ENCODE data around the gene EFHD1.
"Not testable (repeated sequence)": the region's sequence is repeated elsewhere in the genome, so short reads cannot be mapped to it uniquely, and the experiment has no call there.

EFHD1 gene

DNA sequence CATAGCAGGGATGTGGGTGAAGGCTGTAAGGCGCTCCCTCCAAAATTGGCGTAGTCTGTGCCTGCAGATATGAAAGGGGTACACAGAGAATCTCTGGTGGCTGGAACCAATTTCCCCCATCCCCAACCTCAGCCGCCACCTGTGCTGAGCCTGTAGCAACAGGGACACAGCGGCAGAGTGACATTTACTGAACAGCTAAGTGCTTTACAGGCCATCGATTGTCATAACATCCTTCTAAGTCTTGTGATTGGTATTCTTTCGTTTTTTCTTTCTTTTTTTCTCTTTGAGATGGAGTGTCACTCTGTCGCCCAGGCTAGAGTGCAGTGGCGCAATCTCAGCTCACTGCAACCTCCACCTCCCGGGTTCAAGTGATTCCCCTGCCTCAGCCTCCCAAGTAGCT lies 12.2 kb upstream of the EFHD1 start:
- Histone ChIP-seq H3K9ac (ENCODE audit: low read length in 2 of 2) (no peak overlapping the region), H3K27ac (ENCODE audit: low read length) (no peak overlapping the region), H3K4me1 (ENCODE audit: control insufficient read depth, insufficient read depth, low read length) (no peaks in the 10 kb centered on the region), H3K4me3 (ENCODE audit: low read length in 2 of 2) (no peak overlapping the region), H3K9me3 (ENCODE audit: control insufficient read depth in 2 of 2, low read length in 2 of 2) (no peaks in the 10 kb centered on the region), H3K27me3 (ENCODE audit: control insufficient read depth in 1 of 2, insufficient read depth in 2 of 2, low read length in 2 of 2) (peaks cover 0 to 4% of the 10 kb centered on the region in 2 donors), H3K36me3 (ENCODE audit: control insufficient read depth in 2 of 2, insufficient read depth in 2 of 2, low read length in 2 of 2) (no peaks in the 10 kb centered on the region)

DNA sequence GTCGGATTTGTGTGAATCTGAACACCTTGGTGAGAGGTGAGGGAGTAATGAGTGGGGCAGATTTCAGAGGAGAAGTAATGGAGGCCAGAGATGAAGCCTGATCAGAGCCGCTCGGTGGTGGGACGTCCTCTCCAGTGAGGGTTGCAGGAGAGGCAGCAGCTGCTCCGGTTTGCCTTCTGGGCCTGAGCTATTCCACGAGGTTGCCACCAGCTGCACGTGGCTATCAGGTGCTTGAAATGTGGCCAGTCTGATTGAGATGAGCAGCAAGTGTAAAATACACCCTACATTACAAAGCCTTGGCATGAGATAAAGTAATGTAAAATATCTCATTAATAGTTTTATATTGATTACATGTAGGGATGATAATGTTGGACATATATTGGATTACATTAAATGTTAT lies 10.8 kb upstream of the EFHD1 start:
- H3K9me3 ChIP-seq (ENCODE audit: control insufficient read depth in 2 of 2, low read length in 2 of 2) = no peaks in the 10 kb centered on the region
- H3K4me1 ChIP-seq (ENCODE audit: control insufficient read depth, insufficient read depth, low read length) = no peaks in the 10 kb centered on the region
- H3K4me3 ChIP-seq (ENCODE audit: low read length in 2 of 2) = no peak overlapping the region
- no peak overlapping the region for H3K27ac ChIP-seq (ENCODE audit: low read length)
- H3K27me3 ChIP-seq (ENCODE audit: control insufficient read depth in 1 of 2, insufficient read depth in 2 of 2, low read length in 2 of 2) = peaks cover 0 to 4% of the 10 kb centered on the region in 2 donors
- H3K9ac ChIP-seq (ENCODE audit: low read length in 2 of 2) = no peak overlapping the region
- H3K36me3 ChIP-seq (ENCODE audit: control insufficient read depth in 2 of 2, insufficient read depth in 2 of 2, low read length in 2 of 2) = no peaks in the 10 kb centered on the region

DNA sequence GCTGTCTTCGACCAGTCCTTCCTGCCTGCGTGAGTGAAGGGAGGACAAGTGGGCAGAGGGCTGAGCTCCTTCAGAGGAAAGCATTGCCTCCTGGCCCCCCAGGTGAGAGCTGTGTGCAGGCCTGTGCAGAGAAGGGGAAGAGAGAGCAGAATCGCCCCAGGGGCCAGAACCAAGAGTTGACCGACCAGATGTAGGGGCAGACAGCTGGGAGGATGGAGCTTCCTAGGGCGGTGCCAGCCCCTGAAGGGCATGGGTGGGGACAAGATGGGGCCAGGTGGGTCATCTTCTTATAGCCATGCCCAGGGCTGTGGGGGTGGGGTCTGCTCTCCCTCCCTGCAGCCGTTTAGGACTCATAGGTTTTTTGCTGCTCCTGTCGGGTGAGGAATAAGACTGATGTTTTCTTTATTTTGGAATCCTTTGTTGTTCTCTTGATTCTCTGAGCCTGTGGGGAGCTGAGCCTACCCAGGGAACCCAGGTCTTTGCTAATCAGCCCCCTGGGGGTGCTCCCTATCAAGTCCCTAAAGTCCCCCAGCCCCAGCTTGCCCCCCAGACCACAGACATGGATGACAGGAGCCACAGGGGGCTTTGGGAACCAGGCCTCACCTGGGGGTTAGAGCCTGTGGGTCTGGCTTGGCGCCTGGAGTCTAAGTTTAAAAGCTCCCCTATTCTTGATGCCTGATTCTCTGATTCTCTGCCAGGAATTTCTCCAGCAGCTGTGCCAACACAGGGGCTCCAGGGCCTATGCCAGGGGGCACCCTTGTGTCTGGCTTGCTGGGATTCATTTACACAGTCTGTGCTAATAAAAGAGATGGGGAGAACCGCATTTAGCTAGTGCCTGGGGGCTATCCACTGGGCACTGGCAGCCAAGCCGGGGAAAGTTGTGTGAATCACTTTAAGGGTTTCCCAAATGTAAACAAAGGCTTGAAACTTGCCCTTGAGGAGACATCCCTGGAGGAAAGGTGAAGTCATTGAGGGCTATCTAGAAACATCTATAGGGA lies 9.3 kb upstream of the EFHD1 start:
- no peak overlapping the region for H3K9ac ChIP-seq (ENCODE audit: low read length in 2 of 2)
- H3K9me3 ChIP-seq (ENCODE audit: control insufficient read depth in 2 of 2, low read length in 2 of 2) = no peaks in the 10 kb centered on the region
- no peak overlapping the region for H3K27ac ChIP-seq (ENCODE audit: low read length)
- H3K36me3 ChIP-seq (ENCODE audit: control insufficient read depth in 2 of 2, insufficient read depth in 2 of 2, low read length in 2 of 2) = no peaks in the 10 kb centered on the region
- peaks cover 0 to 6% of the 10 kb centered on the region in 2 donors for H3K27me3 ChIP-seq (ENCODE audit: control insufficient read depth in 1 of 2, insufficient read depth in 2 of 2, low read length in 2 of 2)
- H3K4me3 ChIP-seq (ENCODE audit: low read length in 2 of 2) = no peak overlapping the region
- no peaks in the 10 kb centered on the region for H3K4me1 ChIP-seq (ENCODE audit: control insufficient read depth, insufficient read depth, low read length)

DNA sequence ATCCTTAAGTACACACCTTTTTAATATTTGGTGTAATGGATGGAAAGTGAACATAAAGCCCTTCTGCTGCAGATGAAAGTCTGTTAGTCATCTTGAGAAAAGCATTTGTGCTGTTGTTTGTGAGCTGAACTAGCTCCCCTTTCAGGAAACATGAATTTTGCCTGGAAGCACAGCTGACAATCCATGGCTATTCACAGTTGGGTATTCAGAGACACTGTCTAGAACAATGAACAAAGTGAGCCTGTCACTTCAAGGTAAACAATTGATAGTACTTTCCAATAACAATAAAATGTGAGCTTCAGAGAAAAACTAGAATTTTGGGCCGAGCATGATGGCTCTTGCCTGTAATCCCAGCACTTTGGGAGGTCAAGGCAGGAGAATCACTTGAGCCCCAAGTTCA lies 6.8 kb upstream of the EFHD1 start:
- no peaks in the 10 kb centered on the region for H3K4me1 ChIP-seq (ENCODE audit: control insufficient read depth, insufficient read depth, low read length)
- no peak overlapping the region for H3K27ac ChIP-seq (ENCODE audit: low read length)
- H3K9ac ChIP-seq (ENCODE audit: low read length in 2 of 2) = no peak overlapping the region
- H3K4me3 ChIP-seq (ENCODE audit: low read length in 2 of 2) = no peak overlapping the region
- H3K27me3 ChIP-seq (ENCODE audit: control insufficient read depth in 1 of 2, insufficient read depth in 2 of 2, low read length in 2 of 2) = peaks cover 0 to 8% of the 10 kb centered on the region in 2 donors
- H3K9me3 ChIP-seq (ENCODE audit: control insufficient read depth in 2 of 2, low read length in 2 of 2) = no peaks in the 10 kb centered on the region
- H3K36me3 ChIP-seq (ENCODE audit: control insufficient read depth in 2 of 2, insufficient read depth in 2 of 2, low read length in 2 of 2) = no peaks in the 10 kb centered on the region

DNA sequence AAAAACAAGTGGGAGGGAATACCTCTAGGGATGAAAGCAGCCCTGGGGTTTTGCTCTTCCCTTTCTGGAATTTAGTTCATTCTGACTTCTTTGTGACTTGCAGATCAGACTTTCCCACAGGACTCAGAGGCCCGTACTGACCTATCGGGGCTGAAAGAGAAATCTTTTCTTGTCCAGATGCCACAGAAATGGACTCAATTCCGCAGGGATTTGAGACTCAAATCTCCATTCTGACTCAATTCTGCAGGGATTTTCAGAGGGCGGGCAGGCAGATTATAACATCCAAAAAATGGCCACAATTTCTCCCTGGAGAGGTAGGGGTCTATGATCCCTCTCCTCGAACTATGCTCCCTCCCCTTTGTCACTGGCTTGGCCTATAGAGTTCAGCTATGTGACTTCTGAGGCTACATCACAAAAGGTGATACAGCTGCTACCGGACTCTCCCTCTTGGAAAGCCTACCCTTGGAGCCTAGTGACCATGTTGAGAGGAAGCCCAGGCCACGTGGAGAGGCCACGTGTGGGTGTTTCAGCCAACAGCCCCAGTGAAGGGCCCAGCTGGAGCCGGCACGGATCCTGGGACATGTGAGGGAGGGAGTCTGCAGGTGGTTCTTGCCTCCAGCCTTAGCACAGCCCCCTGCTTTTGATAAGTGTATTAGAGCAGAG lies 4.8 kb upstream of the EFHD1 start:
- H3K27me3 ChIP-seq (ENCODE audit: control insufficient read depth in 1 of 2, insufficient read depth in 2 of 2, low read length in 2 of 2) = peaks cover 15 to 17% of the 10 kb centered on the region in 2 donors
- no peak overlapping the region for H3K9ac ChIP-seq (ENCODE audit: low read length in 2 of 2)
- no peaks in the 10 kb centered on the region for H3K36me3 ChIP-seq (ENCODE audit: control insufficient read depth in 2 of 2, insufficient read depth in 2 of 2, low read length in 2 of 2)
- no peaks in the 10 kb centered on the region for H3K9me3 ChIP-seq (ENCODE audit: control insufficient read depth in 2 of 2, low read length in 2 of 2)
- H3K4me1 ChIP-seq (ENCODE audit: control insufficient read depth, insufficient read depth, low read length) = peaks cover 11% of the 10 kb centered on the region
- H3K4me3 ChIP-seq (ENCODE audit: low read length in 2 of 2) = no peak overlapping the region
- no peak overlapping the region for H3K27ac ChIP-seq (ENCODE audit: low read length)

DNA sequence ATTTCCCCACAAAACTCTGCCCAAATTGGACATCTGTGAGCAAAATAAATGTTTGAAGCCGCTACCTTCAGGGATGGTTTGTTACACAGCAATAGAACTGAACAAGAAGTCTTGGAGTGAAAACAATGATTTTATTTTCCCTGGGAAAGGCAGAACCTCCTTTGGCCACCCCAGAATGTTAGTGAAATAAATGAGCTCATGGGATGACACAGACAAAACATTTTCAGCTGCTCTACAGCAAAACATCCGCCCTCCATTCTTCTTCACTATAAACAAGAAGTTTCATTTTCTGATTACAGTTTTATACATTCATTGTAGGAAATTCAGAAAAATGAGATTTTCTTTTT lies 4.3 kb upstream of the EFHD1 start:
- no peak overlapping the region for H3K9ac ChIP-seq (ENCODE audit: low read length in 2 of 2)
- peaks cover 15% of the 10 kb centered on the region for H3K4me1 ChIP-seq (ENCODE audit: control insufficient read depth, insufficient read depth, low read length)
- no peak overlapping the region for H3K27ac ChIP-seq (ENCODE audit: low read length)
- H3K9me3 ChIP-seq (ENCODE audit: control insufficient read depth in 2 of 2, low read length in 2 of 2) = no peaks in the 10 kb centered on the region
- no peak overlapping the region for H3K4me3 ChIP-seq (ENCODE audit: low read length in 2 of 2)
- no peaks in the 10 kb centered on the region for H3K36me3 ChIP-seq (ENCODE audit: control insufficient read depth in 2 of 2, insufficient read depth in 2 of 2, low read length in 2 of 2)
- peaks cover 17 to 22% of the 10 kb centered on the region in 2 donors for H3K27me3 ChIP-seq (ENCODE audit: control insufficient read depth in 1 of 2, insufficient read depth in 2 of 2, low read length in 2 of 2)

DNA sequence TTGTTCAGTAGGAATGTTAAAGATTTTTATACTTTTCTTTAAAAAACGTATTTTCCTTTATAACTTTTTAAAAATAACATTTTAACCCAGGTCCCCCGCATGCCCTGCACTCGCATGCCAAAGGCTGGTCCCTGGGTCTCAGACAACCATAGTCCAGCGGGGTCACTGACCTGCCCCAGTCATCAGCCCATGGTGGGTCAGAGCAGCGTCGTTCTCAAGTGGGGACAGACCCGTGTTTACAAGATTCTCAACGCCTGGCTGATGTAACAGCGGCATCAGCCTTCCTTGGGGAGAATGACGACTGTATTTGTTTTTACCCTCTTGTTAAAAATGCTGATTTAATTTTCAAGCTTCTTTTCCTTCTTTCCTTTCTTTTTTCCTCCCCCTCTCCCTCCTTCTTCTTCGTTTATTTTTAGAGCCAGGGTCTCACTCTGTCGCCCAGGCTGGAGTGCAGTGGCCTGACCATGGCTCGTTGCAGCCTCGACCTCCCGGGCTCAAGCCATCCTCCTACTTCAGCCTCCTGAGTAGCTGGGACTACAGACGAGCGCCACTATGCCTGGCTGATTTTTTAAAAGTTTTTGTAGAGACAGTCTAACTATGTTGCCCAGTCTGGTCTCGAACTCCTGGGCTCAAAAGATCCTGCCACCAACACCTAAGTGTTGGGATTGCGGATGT lies 1.0 kb upstream of the EFHD1 start:
- Histone ChIP-seq H3K27ac (ENCODE audit: low read length) (peak overlapping the region; percentile 31), H3K27me3 (ENCODE audit: control insufficient read depth in 1 of 2, insufficient read depth in 2 of 2, low read length in 2 of 2) (peaks cover 22 to 33% of the 10 kb centered on the region in 2 donors), H3K4me1 (ENCODE audit: control insufficient read depth, insufficient read depth, low read length) (peaks cover 15% of the 10 kb centered on the region), H3K36me3 (ENCODE audit: control insufficient read depth in 2 of 2, insufficient read depth in 2 of 2, low read length in 2 of 2) (no peaks in the 10 kb centered on the region), H3K9ac (ENCODE audit: low read length in 2 of 2) (peak overlapping the region; percentile 13 to 33), H3K9me3 (ENCODE audit: control insufficient read depth in 2 of 2, low read length in 2 of 2) (no peaks in the 10 kb centered on the region), H3K4me3 (ENCODE audit: low read length in 2 of 2) (peak overlapping the region in 1 of 2 donors; percentile 72)

DNA sequence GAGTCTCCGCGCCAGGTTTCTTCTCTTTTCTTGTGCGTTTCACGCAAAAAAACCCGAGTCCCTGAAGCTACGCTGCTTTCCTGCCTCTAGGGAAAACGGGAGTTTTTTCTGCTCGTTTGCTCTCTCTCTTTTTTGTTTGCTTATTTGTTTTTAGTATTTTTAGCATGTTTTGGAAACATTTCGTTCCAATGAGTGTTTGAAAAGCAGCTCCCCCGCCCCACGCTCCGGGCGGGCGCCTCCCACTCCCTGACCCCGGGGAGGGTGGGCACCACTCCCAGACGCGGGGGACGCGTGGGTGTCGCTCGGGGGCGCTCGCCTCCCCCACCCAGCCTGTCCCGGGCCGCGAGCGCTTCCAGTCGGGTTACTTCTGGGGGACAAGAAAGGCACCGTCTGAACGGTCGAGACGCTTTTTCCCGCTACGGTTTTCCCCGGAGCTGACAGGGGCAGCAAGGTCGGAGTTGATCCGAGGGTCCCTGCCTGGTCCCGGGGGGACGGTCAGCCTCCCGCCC lies 446 bp upstream of the EFHD1 start:
- H3K27ac ChIP-seq (ENCODE audit: low read length) = peak overlapping the region; percentile 31
- peak overlapping the region; percentile 13 to 33 for H3K9ac ChIP-seq (ENCODE audit: low read length in 2 of 2)
- H3K9me3 ChIP-seq (ENCODE audit: control insufficient read depth in 2 of 2, low read length in 2 of 2) = no peaks in the 10 kb centered on the region
- peaks cover 15% of the 10 kb centered on the region for H3K4me1 ChIP-seq (ENCODE audit: control insufficient read depth, insufficient read depth, low read length)
- H3K4me3 ChIP-seq (ENCODE audit: low read length in 2 of 2) = peak overlapping the region; percentile 62 to 72
- H3K36me3 ChIP-seq (ENCODE audit: control insufficient read depth in 2 of 2, insufficient read depth in 2 of 2, low read length in 2 of 2) = no peaks in the 10 kb centered on the region
- H3K27me3 ChIP-seq (ENCODE audit: control insufficient read depth in 1 of 2, insufficient read depth in 2 of 2, low read length in 2 of 2) = peaks cover 22 to 33% of the 10 kb centered on the region in 2 donors

DNA sequence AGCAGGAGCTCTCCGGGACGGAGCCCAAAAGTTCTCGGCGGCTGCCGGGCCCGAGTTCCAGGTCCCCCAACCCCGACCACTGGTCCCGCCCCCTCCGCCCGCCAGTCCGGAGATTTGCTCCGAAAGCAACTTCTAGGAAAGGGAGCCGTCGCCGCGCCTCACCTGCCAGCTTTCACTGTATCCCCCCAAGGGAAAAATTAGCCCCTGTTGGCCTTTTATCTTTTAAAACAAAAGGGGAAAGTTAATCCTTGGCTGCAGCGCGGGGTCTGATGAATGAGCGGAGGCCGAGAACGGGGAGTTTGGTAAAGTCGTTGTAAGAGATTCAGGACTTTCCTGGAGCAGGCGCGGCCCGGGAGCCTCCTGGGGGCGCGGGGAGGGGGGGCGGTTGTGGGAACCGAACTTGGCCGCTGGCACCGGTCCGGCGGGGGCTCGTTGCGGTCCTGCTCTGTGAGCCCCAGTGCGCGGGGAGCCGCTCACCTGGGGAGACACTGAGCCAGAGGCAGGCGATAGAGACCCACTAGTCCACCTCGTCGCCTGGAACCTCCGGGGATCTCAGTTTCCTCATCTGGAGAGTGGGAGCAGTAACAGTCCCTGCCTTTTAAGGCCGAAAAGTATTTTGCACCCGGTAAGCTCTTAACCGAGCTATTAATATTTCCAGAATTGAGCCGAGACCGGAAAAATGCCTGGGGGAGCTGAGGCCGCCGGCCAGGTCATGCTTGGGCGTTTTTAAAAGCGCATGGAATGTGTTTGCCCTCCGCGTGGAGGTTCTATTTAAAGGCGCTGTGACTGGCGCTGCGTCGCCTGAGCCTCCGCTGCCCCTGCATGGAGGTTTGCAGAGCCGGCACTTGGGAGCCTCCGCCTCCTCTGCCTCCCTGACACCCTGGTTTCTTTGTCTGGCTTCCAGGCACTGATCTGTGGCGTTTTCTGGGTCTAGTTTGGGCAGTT lies 1.1 kb downstream of the EFHD1 start:
- peaks cover 20 to 33% of the 10 kb centered on the region in 2 donors for H3K27me3 ChIP-seq (ENCODE audit: control insufficient read depth in 1 of 2, insufficient read depth in 2 of 2, low read length in 2 of 2)
- peak overlapping the region; percentile 62 to 72 for H3K4me3 ChIP-seq (ENCODE audit: low read length in 2 of 2)
- H3K9me3 ChIP-seq (ENCODE audit: control insufficient read depth in 2 of 2, low read length in 2 of 2) = no peaks in the 10 kb centered on the region
- H3K36me3 ChIP-seq (ENCODE audit: control insufficient read depth in 2 of 2, insufficient read depth in 2 of 2, low read length in 2 of 2) = no peaks in the 10 kb centered on the region
- H3K27ac ChIP-seq (ENCODE audit: low read length) = no peak overlapping the region
- H3K9ac ChIP-seq (ENCODE audit: low read length in 2 of 2) = no peak overlapping the region
- H3K4me1 ChIP-seq (ENCODE audit: control insufficient read depth, insufficient read depth, low read length) = peaks cover 15% of the 10 kb centered on the region

DNA sequence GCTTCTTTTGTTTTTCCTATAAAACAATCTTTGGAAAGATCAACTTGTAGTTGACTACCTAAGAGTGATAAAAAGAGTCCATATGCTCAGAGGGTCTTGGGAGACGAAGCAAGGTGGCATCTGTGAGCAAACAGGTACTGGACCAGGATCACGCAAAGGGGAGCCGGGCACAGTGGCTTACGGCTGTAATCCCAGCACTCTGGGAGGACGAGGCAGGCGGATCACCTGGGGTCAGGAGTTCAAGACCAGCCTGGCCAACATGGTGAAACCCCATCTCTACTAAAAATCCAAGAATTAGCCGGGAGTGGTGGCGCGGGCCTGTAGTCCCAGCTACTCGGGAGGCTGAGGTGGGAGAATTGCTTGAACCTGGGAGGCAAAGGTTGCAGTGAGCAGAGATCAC lies 2.0 kb downstream of the EFHD1 start:
- not testable (repeated sequence) for H3K36me3 ChIP-seq (ENCODE audit: control insufficient read depth in 2 of 2, insufficient read depth in 2 of 2, low read length in 2 of 2); H3K4me3 ChIP-seq (ENCODE audit: low read length in 2 of 2); H3K9me3 ChIP-seq (ENCODE audit: control insufficient read depth in 2 of 2, low read length in 2 of 2); H3K9ac ChIP-seq (ENCODE audit: low read length in 2 of 2); H3K27ac ChIP-seq (ENCODE audit: low read length)
- Histone ChIP-seq H3K27me3 (ENCODE audit: control insufficient read depth in 1 of 2, insufficient read depth in 2 of 2, low read length in 2 of 2) (peaks cover 21 to 33% of the 10 kb centered on the region in 2 donors), H3K4me1 (ENCODE audit: control insufficient read depth, insufficient read depth, low read length) (peaks cover 15% of the 10 kb centered on the region)

All from stomach smooth muscle (tissue), 2 donors.